Smooth muscle cell (in vitro differentiated cells): ENCODE data around the gene TMEM19. TPM values are rescaled to one million over a fixed set of nuclear protein-coding genes. Genes with fewer than 3 reads are reported as not detected.

Experiments
- DNase-seq: peaks from one replicate; lab custom pipeline; 2025; ENCODE audit not compliant: unreplicated experiment; lab: John Stamatoyannopoulos, UW
- H2AFZ ChIP-seq: fragments of 200-600 bp; sonication (generic); 2 replicates; pipeline ENCODE4 v1.6.0; 2016; ENCODE audit warnings: antibody characterized with exemption, low read depth, mild to moderate bottlenecking
- H3F3A ChIP-seq: fragments of 200-600 bp; sonication (generic); 2 replicates; pipeline ENCODE4 v1.6.0; 2017; ENCODE audit warnings: antibody characterized with exemption, low read depth
- H3K27ac ChIP-seq: fragments of 200-600 bp; sonication (generic); 2 replicates; pipeline ENCODE4 v1.5.1; 2016; ENCODE audit warnings: low read depth, mild to moderate bottlenecking
- H3K27me3 ChIP-seq: fragments of 200-600 bp; sonication (generic); 2 replicates; pipeline ENCODE4 v1.6.1; 2016; ENCODE audit warnings: low read depth, mild to moderate bottlenecking
- H3K36me3 ChIP-seq: fragments of 200-600 bp; sonication (generic); 2 replicates; pipeline ENCODE4 v1.5.1; 2016; ENCODE audit warnings: low read depth
- H3K4me1 ChIP-seq: fragments of 200-600 bp; sonication (generic); 2 replicates; pipeline ENCODE4 v1.5.1; 2016; ENCODE audit warnings: low read depth
- H3K4me2 ChIP-seq: fragments of 200-600 bp; sonication (generic); 2 replicates; pipeline ENCODE4 v1.6.0; 2016; ENCODE audit warnings: mild to moderate bottlenecking
- H3K4me3 ChIP-seq: fragments of 200-600 bp; sonication (generic); 2 replicates; pipeline ENCODE4 v1.5.1; 2016; ENCODE audit warnings: mild to moderate bottlenecking
- H3K79me2 ChIP-seq: fragments of 200-600 bp; sonication (generic); 2 replicates; pipeline ENCODE4 v1.6.0; 2016; ENCODE audit warnings: low read depth, mild to moderate bottlenecking
- H3K9ac ChIP-seq: fragments of 200-600 bp; sonication (generic); 2 replicates; pipeline ENCODE4 v1.6.0; 2016; ENCODE audit warnings: low read depth
- H3K9me3 ChIP-seq: fragments of 200-600 bp; sonication (generic); replicated peaks from 2 replicates; pipeline ENCODE4 v1.5.1; 2016; ENCODE audit warnings: low read depth
- H4K20me1 ChIP-seq: fragments of 200-600 bp; sonication (generic); 2 replicates; pipeline ENCODE4 v1.6.0; 2016; ENCODE audit warnings: low read depth
- CTCF ChIP-seq: fragments of 200-600 bp; sonication (generic); IDR thresholded peaks from 2 replicates; pipeline ENCODE4 v1.5.1; 2017; ENCODE audit warnings: borderline replicate concordance, mild to moderate bottlenecking, antibody characterized with exemption; ENCODE audit not compliant: insufficient read depth, poor library complexity, severe bottlenecking
- WGBS: methylation state at CpG from one replicate; pipeline ENCODE4 v1.1.7; 2016; ENCODE audit warnings: low lambda C conversion rate; 5-methylcytosine and 5-hydroxymethylcytosine counted together
- polyA plus RNA-seq: library from polyadenylated mRNA; unstranded; fragments of >200 nt; fragmentation: Nextera tagmentation; extraction: Ambion mirVana; gene quantifications from 2 replicates; pipeline ENCODE4 v1.2.1, GENCODE V29; 2016
- total RNA-seq: library from RNA; depleted of rRNA; stranded (reverse); fragments of >200 nt; gene quantifications from 2 replicates; pipeline ENCODE4 v1.2.3, GENCODE V29; 2014

The TMEM19 gene
- total and polyA plus RNA-seq, 2 experiments from 2014 or later: 8.3 to 19.6 TPM

GRCh38 chr12:71652656-71653055 lies 33.2 kb upstream of the TMEM19 start:
- no peak for TF ChIP-seq CTCF
- WGBS: 96% methylated on average over 1 of the region's 1 CpG
- Histone ChIP-seq H3F3A (peaks cover 4% of the 10 kb centered on the region), H3K27ac (no peak overlapping the region), H3K9me3 (peaks cover 4% of the 10 kb centered on the region), H3K79me2 (peaks cover 98% of the 10 kb centered on the region), H3K9ac (no peak overlapping the region), H2AFZ (no peak overlapping the region), H3K36me3 (peaks cover 40% of the 10 kb centered on the region), H3K4me1 (peaks cover 10% of the 10 kb centered on the region), H4K20me1 (peaks cover 100% of the 10 kb centered on the region), H3K4me3 (no peak overlapping the region), H3K4me2 (peak overlapping the region; percentile 30), H3K27me3 (no peaks in the 10 kb centered on the region)
- no peak for DNase-seq

GRCh38 chr12:71653137-71653536 lies 32.7 kb upstream of the TMEM19 start:
- Histone ChIP-seq H2AFZ (no peak overlapping the region), H4K20me1 (peaks cover 99% of the 10 kb centered on the region), H3K27ac (no peak overlapping the region), H3K36me3 (peaks cover 40% of the 10 kb centered on the region), H3K4me3 (no peak overlapping the region), H3K9ac (no peak overlapping the region), H3K79me2 (peaks cover 98% of the 10 kb centered on the region), H3K9me3 (peaks cover 4% of the 10 kb centered on the region), H3K27me3 (no peaks in the 10 kb centered on the region), H3F3A (peaks cover 4% of the 10 kb centered on the region), H3K4me1 (peaks cover 10% of the 10 kb centered on the region), H3K4me2 (no peak overlapping the region)
- 96% methylated on average over 2 of the region's 2 CpGs for WGBS
- no peak for TF ChIP-seq CTCF
- no peak for DNase-seq

- Histone ChIP-seq H3K9me3 (peaks cover 4% of the 10 kb centered on the region), H3K4me3 (no peak overlapping the region), H3K27ac (no peak overlapping the region), H3K36me3 (peaks cover 44% of the 10 kb centered on the region), H4K20me1 (peaks cover 98% of the 10 kb centered on the region), H3K27me3 (no peaks in the 10 kb centered on the region), H3K4me1 (peaks cover 10% of the 10 kb centered on the region), H3K79me2 (peaks cover 98% of the 10 kb centered on the region), H2AFZ (no peak overlapping the region), H3K4me2 (no peak overlapping the region), H3F3A (peaks cover 4% of the 10 kb centered on the region), H3K9ac (no peak overlapping the region)
- 76% methylated on average over 3 of the region's 3 CpGs for WGBS
- TF ChIP-seq CTCF: no peak
- no peak for DNase-seq
These were observed 31.7 kb upstream of the TMEM19 start for GRCh38 chr12:71654200-71654599.

- Histone ChIP-seq H3K36me3 (peaks cover 51% of the 10 kb centered on the region), H3K4me1 (peaks cover 14% of the 10 kb centered on the region), H3K4me3 (peak overlapping the region; percentile 15), H3K4me2 (peak overlapping the region; percentile 17), H3K79me2 (peaks cover 100% of the 10 kb centered on the region), H3K27me3 (no peaks in the 10 kb centered on the region), H2AFZ (no peak overlapping the region), H4K20me1 (peaks cover 98% of the 10 kb centered on the region), H3K27ac (peak overlapping the region; percentile 7), H3F3A (peaks cover 4% of the 10 kb centered on the region), H3K9me3 (peaks cover 4% of the 10 kb centered on the region), H3K9ac (no peak overlapping the region)
- no peak for DNase-seq
- no peak for TF ChIP-seq CTCF
- 87% methylated on average over 1 of the region's 1 CpG for WGBS
These were observed 30.4 kb upstream of the TMEM19 start for GRCh38 chr12:71655495-71655894.
